ENCODE results near the gene UBE2E3. TPM values are rescaled to one million over a fixed set of nuclear protein-coding genes. Genes with fewer than 3 reads are reported as not detected.

UBE2E3 gene
- total RNA-seq, 1 experiment from 2014 or later, result 76.3 TPM

- CTCF ChIA-PET, result no interaction called here
Observed at GRCh38 chr2:180966378-180966777, 14.0 kb upstream of the UBE2E3 start.

GRCh38 chr2:180969124-180969523 is 11.3 kb upstream of the UBE2E3 start:
- ChIA-PET CTCF (interaction anchor here (1.0 to 1.2 kb wide), 2 partner anchors 11 to 90 kb away, joined by 3 read pairs; partner anchors contain the start of gene UBE2E3), POLR2A (interaction anchor here (1.4 kb wide), 1 partner anchor 10 kb away, joined by 3 read pairs; no protein-coding TSS in a partner anchor)
- Mint-ChIP-seq H3K27ac (no peak overlapping the region), H3K36me3 (no peaks in the 10 kb centered on the region), H3K27me3 (ENCODE audit: low read depth) (no peaks in the 10 kb centered on the region), H3K4me3 (no peak overlapping the region), H3K4me1 (no peaks in the 10 kb centered on the region), H3K9me3 (no peaks in the 10 kb centered on the region)
- ATAC-seq (no peak), DNase-seq (ENCODE audit: low spot score) (no peak)
- no peak for TF ChIP-seq STAT6 (CRISPR knock-in tag; conservative IDR thresholded peaks at IDR 0.05; ENCODE audit: low read depth)
- TF ChIP-seq E2F4 (CRISPR knock-in tag; IDR thresholded peaks at IDR 0.05; ENCODE audit: borderline replicate concordance, low read depth), result no peak
- TF ChIP-seq ZNF121 (CRISPR knock-in tag; IDR thresholded peaks at IDR 0.05), result no peak
- TF ChIP-seq ELF4 (CRISPR knock-in tag; IDR thresholded peaks at IDR 0.05; ENCODE audit: low read depth), result no peak
- no peak for TF ChIP-seq TEAD1 (CRISPR knock-in tag; IDR thresholded peaks at IDR 0.05)
- no peak for TF ChIP-seq ATF6 (CRISPR knock-in tag; IDR thresholded peaks at IDR 0.05)
- no peak for TF ChIP-seq USF2 (CRISPR knock-in tag; IDR thresholded peaks at IDR 0.05)
- no peak for TF ChIP-seq CREM (CRISPR knock-in tag; IDR thresholded peaks at IDR 0.05)
- TF ChIP-seq TEAD4 (CRISPR knock-in tag; IDR thresholded peaks at IDR 0.05), result no peak
- TF ChIP-seq ZNF219 (CRISPR knock-in tag; IDR thresholded peaks at IDR 0.05; ENCODE audit: borderline replicate concordance), result no peak

More at GRCh38 chr2:180966378-180966777, 14.0 kb upstream of the UBE2E3 start:
- Mint-ChIP-seq H3K9me3 (no peaks in the 10 kb centered on the region), H3K36me3 (no peaks in the 10 kb centered on the region), H3K4me3 (no peak overlapping the region), H3K4me1 (no peaks in the 10 kb centered on the region), H3K27ac (no peak overlapping the region), H3K27me3 (ENCODE audit: low read depth) (no peaks in the 10 kb centered on the region)
- POLR2A ChIA-PET, result no interaction called here
- ATAC-seq (no peak), DNase-seq (ENCODE audit: low spot score) (no peak)
- no peak for TF ChIP-seq E2F5 (CRISPR knock-in tag; IDR thresholded peaks at IDR 0.05)
- TF ChIP-seq SP1 (CRISPR knock-in tag; conservative IDR thresholded peaks at IDR 0.05), result no peak
- TF ChIP-seq MXD4 (CRISPR knock-in tag; IDR thresholded peaks at IDR 0.05; ENCODE audit: borderline replicate concordance), result no peak
- no peak for TF ChIP-seq PRRX2 (CRISPR knock-in tag; IDR thresholded peaks at IDR 0.05)
- no peak for TF ChIP-seq ELF4 (CRISPR knock-in tag; IDR thresholded peaks at IDR 0.05; ENCODE audit: low read depth)
- TF ChIP-seq ETV6 (CRISPR knock-in tag; IDR thresholded peaks at IDR 0.05), result no peak
- no peak for TF ChIP-seq E2F1 (CRISPR knock-in tag; IDR thresholded peaks at IDR 0.05)
- TF ChIP-seq PRDM15 (CRISPR knock-in tag; IDR thresholded peaks at IDR 0.05), result no peak
- no peak for TF ChIP-seq NFYB (CRISPR knock-in tag; conservative IDR thresholded peaks at IDR 0.05; ENCODE audit: low read depth)
- TF ChIP-seq FOXJ3 (CRISPR knock-in tag; IDR thresholded peaks at IDR 0.05; ENCODE audit: borderline replicate concordance), result no peak
- TF ChIP-seq ZNF671 (CRISPR knock-in tag; IDR thresholded peaks at IDR 0.05), result no peak
- no peak for TF ChIP-seq RELA (CRISPR knock-in tag; IDR thresholded peaks at IDR 0.05; ENCODE audit: borderline replicate concordance)
